SK-N-SH (cell line): ENCODE data around the gene DICER1. TPM values are rescaled to one million over a fixed set of nuclear protein-coding genes. Genes with fewer than 3 reads are reported as not detected.

Experiments
- CTCF ChIA-PET: fragments of 300-600, 350-600 bp; formaldehyde crosslinking; extraction: SDS; loops from one replicate; lab custom pipeline; 2021; lab: Yijun Ruan, JAX
- POLR2A ChIA-PET: fragments of 350-600 bp; sonication (Branson Sonifier 250); formaldehyde crosslinking; extraction: SDS; loops from one replicate; lab custom pipeline; 2020; ENCODE audit warnings: antibody characterized with exemption, inconsistent platforms; lab: Yijun Ruan, JAX
- DNase-seq: peaks from one replicate; pipeline ENCODE4 v3.0.0; 2012
- H2AFZ ChIP-seq: fragments of 200-600 bp; sonication (generic); 2 replicates; pipeline ENCODE4 v1.8.1; 2016; ENCODE audit warnings: antibody characterized with exemption, mild to moderate bottlenecking, low read depth
- H3F3A ChIP-seq: fragments of 200-600 bp; sonication (generic); replicated peaks from 2 replicates; pipeline ENCODE3; 2016; ENCODE audit warnings: antibody characterized with exemption, mild to moderate bottlenecking; ENCODE audit not compliant: insufficient read depth
- H3K27ac ChIP-seq, 2 experiments: fragments of 200-500 bp in 1 of 2; fragments of 200-600 bp in 1 of 2; sonication (Bioruptor generic) in 1 of 2; sonication (generic), shearing (Covaris generic) in 1 of 2; 2 replicates each; pipeline versions ENCODE4 v1.5.1 to v1.6.1; 2014 to 2016; ENCODE audit warnings: low read depth in 2 of 2, inconsistent platforms in 1 of 2, low read length in 1 of 2, mild to moderate bottlenecking in 1 of 2, mixed read lengths in 1 of 2
- H3K27me3 ChIP-seq: fragments of 200-600 bp; sonication (generic), shearing (Covaris generic); 2 replicates; pipeline ENCODE4 v1.6.1; 2016; ENCODE audit warnings: mixed run types; ENCODE audit not compliant: insufficient read depth
- H3K36me3 ChIP-seq, 2 experiments: fragments of 200-500 bp in 1 of 2; fragments of 200-600 bp in 1 of 2; sonication (Bioruptor generic) in 1 of 2; sonication (generic) in 1 of 2; replicated peaks in 1 of 2; 2 replicates each; pipeline versions ENCODE3 to v1.5.1; 2014 to 2016; ENCODE audit warnings: low read length in 1 of 2, mild to moderate bottlenecking in 1 of 2; ENCODE audit not compliant: insufficient read depth in 2 of 2, control insufficient read depth in 1 of 2
- H3K4me1 ChIP-seq, 2 experiments: fragments of 200-500 bp in 1 of 2; fragments of 200-600 bp in 1 of 2; sonication (Bioruptor generic) in 1 of 2; sonication (generic), shearing (Covaris generic) in 1 of 2; 2 replicates each; pipeline versions ENCODE4 v1.5.1 to v1.6.1; 2014 to 2016; ENCODE audit warnings: low read depth in 1 of 2, low read length in 1 of 2, mixed run types in 1 of 2; ENCODE audit not compliant: insufficient read depth in 2 of 2, control insufficient read depth in 1 of 2
- H3K4me2 ChIP-seq: fragments of 200-600 bp; sonication (generic), shearing (Covaris generic); 2 replicates; pipeline ENCODE4 v1.6.1; 2017; ENCODE audit warnings: mixed run types
- H3K4me3 ChIP-seq, 2 experiments: fragments of 200-500 bp in 1 of 2; fragments of 200-600 bp in 1 of 2; sonication (Bioruptor generic) in 1 of 2; sonication (generic), shearing (Covaris generic) in 1 of 2; 2 replicates each; pipeline versions ENCODE4 v1.5.1 to v1.8.1; 2014 to 2016; ENCODE audit warnings: low read depth in 2 of 2, inconsistent platforms in 1 of 2, low read length in 1 of 2, mild to moderate bottlenecking in 1 of 2, mixed read lengths in 1 of 2, moderate library complexity in 1 of 2
- H3K79me2 ChIP-seq: fragments of 200-600 bp; sonication (generic); 2 replicates; pipeline ENCODE4 v1.8.1; 2017; ENCODE audit warnings: mild to moderate bottlenecking; ENCODE audit not compliant: insufficient read depth
- H3K9ac ChIP-seq: fragments of 200-600 bp; sonication (generic); 2 replicates; pipeline ENCODE4 v1.6.1; 2017; ENCODE audit warnings: mixed run types
- H3K9me2 ChIP-seq: fragments of 200-600 bp; sonication (generic); 2 replicates; pipeline ENCODE4 v1.6.1; 2017; ENCODE audit warnings: mixed run types
- H3K9me3 ChIP-seq: fragments of 200-600 bp; sonication (generic); 2 replicates; pipeline ENCODE4 v1.6.1; 2017; ENCODE audit warnings: mixed run types, mild to moderate bottlenecking, moderate library complexity
- H4K20me1 ChIP-seq: fragments of 200-600 bp; sonication (generic); 2 replicates; pipeline ENCODE4 v1.6.1; 2017; ENCODE audit warnings: mild to moderate bottlenecking, mixed run types; ENCODE audit not compliant: insufficient read depth
- CHD2 ChIP-seq: fragments of 150-350 bp; IDR thresholded peaks from 2 replicates; pipeline ENCODE4 v1.6.1; 2018; ENCODE audit warnings: low read length; ENCODE audit not compliant: partially characterized antibody
- FOSL2 ChIP-seq: IDR thresholded peaks from 2 replicates; pipeline ENCODE4 v1.4.0; 2012; ENCODE audit warnings: low read depth, mild to moderate bottlenecking, moderate library complexity, borderline replicate concordance
- FOXJ3 ChIP-seq: sonication (generic); formaldehyde crosslinking; IDR thresholded peaks from 2 replicates; pipeline ENCODE4 v1.5.1; 2020; ENCODE audit warnings: mild to moderate bottlenecking, missing genetic modification reagents
- FOXM1 ChIP-seq: IDR thresholded peaks from 2 replicates; pipeline ENCODE4 v1.4.0; 2012; ENCODE audit warnings: low read depth, mild to moderate bottlenecking
- GABPA ChIP-seq: IDR thresholded peaks from 2 replicates; pipeline ENCODE4 v1.4.0; 2012; ENCODE audit warnings: low read depth, mild to moderate bottlenecking
- JUND ChIP-seq: IDR thresholded peaks from 2 replicates; pipeline ENCODE4 v1.4.0; 2012
- MEF2A ChIP-seq: IDR thresholded peaks from 2 replicates; pipeline ENCODE4 v1.4.0; 2012; ENCODE audit warnings: low read depth, borderline replicate concordance
- MXI1 ChIP-seq: IDR thresholded peaks from 2 replicates; pipeline ENCODE4 v1.6.1; 2012; ENCODE audit warnings: mild to moderate bottlenecking, low read depth, low read length, improper control_type of control experiment
- RCOR1 ChIP-seq: fragments of 150-350 bp; IDR thresholded peaks from 2 replicates; pipeline ENCODE4 v1.6.1; 2017; ENCODE audit warnings: antibody characterized with exemption, low read length
- RXRA ChIP-seq: IDR thresholded peaks from 2 replicates; pipeline ENCODE4 v1.4.0; 2012; ENCODE audit warnings: low read depth, mild to moderate bottlenecking, borderline replicate concordance
- SIN3A ChIP-seq: IDR thresholded peaks from 2 replicates; pipeline ENCODE4 v1.6.1; 2012; ENCODE audit warnings: low read depth, mild to moderate bottlenecking, low read length, moderate library complexity, borderline replicate concordance
- TAF1 ChIP-seq: IDR thresholded peaks from 2 replicates; pipeline ENCODE4 v1.6.1; 2012; ENCODE audit warnings: low read depth, mild to moderate bottlenecking, low read length, moderate library complexity, borderline replicate concordance
- TCF12 ChIP-seq: IDR thresholded peaks from 2 replicates; pipeline ENCODE4 v1.4.0; 2012
- ZBTB33 ChIP-seq: IDR thresholded peaks from 2 replicates; pipeline ENCODE4 v1.4.0; 2012; ENCODE audit warnings: low read depth, borderline replicate concordance
- WGBS: methylation state at CpG from one replicate; pipeline ENCODE4 v1.1.6; 2017; ENCODE audit warnings: low lambda C conversion rate; 5-methylcytosine and 5-hydroxymethylcytosine counted together
- polyA plus RNA-seq, 3 experiments: library from polyadenylated mRNA; depleted of rRNA; stranded (reverse); fragments of >200 nt; gene quantifications; 2 replicates each; pipeline ENCODE4 v1.2.3, GENCODE V29; 2012
- TF ChIP-seq, protein P1 (sequence below): IDR thresholded peaks from 2 replicates; pipeline ENCODE4 v1.6.1; 2012; ENCODE audit warnings: mild to moderate bottlenecking, low read depth, low read length, moderate library complexity
- TF ChIP-seq, protein P2 (sequence below): IDR thresholded peaks from 2 replicates; pipeline ENCODE4; 2012

DICER1 gene
- polyA plus RNA-seq, 1 of the 3 experiments (the other 2 are of a cell fraction), result 4.7 TPM

GRCh38 chr14:95102680-95103044 is 54.7 kb downstream of the DICER1 start:
- TF ChIP-seq, protein P1, sequence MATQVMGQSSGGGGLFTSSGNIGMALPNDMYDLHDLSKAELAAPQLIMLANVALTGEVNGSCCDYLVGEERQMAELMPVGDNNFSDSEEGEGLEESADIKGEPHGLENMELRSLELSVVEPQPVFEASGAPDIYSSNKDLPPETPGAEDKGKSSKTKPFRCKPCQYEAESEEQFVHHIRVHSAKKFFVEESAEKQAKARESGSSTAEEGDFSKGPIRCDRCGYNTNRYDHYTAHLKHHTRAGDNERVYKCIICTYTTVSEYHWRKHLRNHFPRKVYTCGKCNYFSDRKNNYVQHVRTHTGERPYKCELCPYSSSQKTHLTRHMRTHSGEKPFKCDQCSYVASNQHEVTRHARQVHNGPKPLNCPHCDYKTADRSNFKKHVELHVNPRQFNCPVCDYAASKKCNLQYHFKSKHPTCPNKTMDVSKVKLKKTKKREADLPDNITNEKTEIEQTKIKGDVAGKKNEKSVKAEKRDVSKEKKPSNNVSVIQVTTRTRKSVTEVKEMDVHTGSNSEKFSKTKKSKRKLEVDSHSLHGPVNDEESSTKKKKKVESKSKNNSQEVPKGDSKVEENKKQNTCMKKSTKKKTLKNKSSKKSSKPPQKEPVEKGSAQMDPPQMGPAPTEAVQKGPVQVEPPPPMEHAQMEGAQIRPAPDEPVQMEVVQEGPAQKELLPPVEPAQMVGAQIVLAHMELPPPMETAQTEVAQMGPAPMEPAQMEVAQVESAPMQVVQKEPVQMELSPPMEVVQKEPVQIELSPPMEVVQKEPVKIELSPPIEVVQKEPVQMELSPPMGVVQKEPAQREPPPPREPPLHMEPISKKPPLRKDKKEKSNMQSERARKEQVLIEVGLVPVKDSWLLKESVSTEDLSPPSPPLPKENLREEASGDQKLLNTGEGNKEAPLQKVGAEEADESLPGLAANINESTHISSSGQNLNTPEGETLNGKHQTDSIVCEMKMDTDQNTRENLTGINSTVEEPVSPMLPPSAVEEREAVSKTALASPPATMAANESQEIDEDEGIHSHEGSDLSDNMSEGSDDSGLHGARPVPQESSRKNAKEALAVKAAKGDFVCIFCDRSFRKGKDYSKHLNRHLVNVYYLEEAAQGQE, result no peak
- no peak for TF ChIP-seq FOXJ3
- TF ChIP-seq GABPA, result no peak
- TF ChIP-seq, protein P2, sequence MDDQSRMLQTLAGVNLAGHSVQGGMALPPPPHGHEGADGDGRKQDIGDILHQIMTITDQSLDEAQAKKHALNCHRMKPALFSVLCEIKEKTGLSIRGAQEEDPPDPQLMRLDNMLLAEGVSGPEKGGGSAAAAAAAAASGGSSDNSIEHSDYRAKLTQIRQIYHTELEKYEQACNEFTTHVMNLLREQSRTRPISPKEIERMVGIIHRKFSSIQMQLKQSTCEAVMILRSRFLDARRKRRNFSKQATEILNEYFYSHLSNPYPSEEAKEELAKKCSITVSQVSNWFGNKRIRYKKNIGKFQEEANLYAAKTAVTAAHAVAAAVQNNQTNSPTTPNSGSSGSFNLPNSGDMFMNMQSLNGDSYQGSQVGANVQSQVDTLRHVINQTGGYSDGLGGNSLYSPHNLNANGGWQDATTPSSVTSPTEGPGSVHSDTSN, result no peak
- TF ChIP-seq TAF1, result no peak
- TF ChIP-seq CHD2, result no peak
- no peak for TF ChIP-seq RXRA
- no peak for TF ChIP-seq MEF2A
- no peak for TF ChIP-seq JUND
- TF ChIP-seq FOSL2, result no peak
- no peak for TF ChIP-seq SIN3A
- no peak for TF ChIP-seq RCOR1
- no peak for TF ChIP-seq TCF12
- no peak for TF ChIP-seq FOXM1
- no peak for TF ChIP-seq MXI1
- no peak for TF ChIP-seq ZBTB33
- no peaks in the 10 kb centered on the region for H4K20me1 ChIP-seq
- H3K79me2 ChIP-seq, result peaks cover 12% of the 10 kb centered on the region; the same call in 1 of the 2 replicates
- no peaks in the 10 kb centered on the region for H3F3A ChIP-seq
- H3K4me3 ChIP-seq, result no peak overlapping the region
- H3K9me2 ChIP-seq, result no peaks in the 10 kb centered on the region
- ChIA-PET POLR2A (no interaction called here), CTCF (interaction anchor here (0.8 to 4.9 kb wide), 3 partner anchors 10 to 413 kb away, joined by 3 to 27 read pairs (median 8); no protein-coding TSS in a partner anchor)
- H3K9me3 ChIP-seq, result no peaks in the 10 kb centered on the region
- H3K4me2 ChIP-seq, result no peak overlapping the region
- no peak for DNase-seq
- no peaks in the 10 kb centered on the region for H3K27me3 ChIP-seq
- peaks cover 2 to 3% of the 10 kb centered on the region in 2 experiments; a peak in 3 of 4 replicates for H3K4me1 ChIP-seq
- H3K36me3 ChIP-seq, result peaks cover 51 to 80% of the 10 kb centered on the region in 2 experiments
- no peak overlapping the region for H3K27ac ChIP-seq
- H2AFZ ChIP-seq, result no peak overlapping the region
- no peak overlapping the region for H3K9ac ChIP-seq
- WGBS, result 97% methylated on average over 5 of the region's 5 CpGs
